ENCODE results near the gene TMEM250. TPM values are rescaled to one million over a fixed set of nuclear protein-coding genes. Genes with fewer than 3 reads are reported as not detected.

The TMEM250 gene
- total and polyA plus RNA-seq, 9 of the 15 experiments (the other 6 are each of a cell fraction or from before 2014, with no cell fraction given), result 0.32 to 44.6 (median 12.2) TPM

DNA sequence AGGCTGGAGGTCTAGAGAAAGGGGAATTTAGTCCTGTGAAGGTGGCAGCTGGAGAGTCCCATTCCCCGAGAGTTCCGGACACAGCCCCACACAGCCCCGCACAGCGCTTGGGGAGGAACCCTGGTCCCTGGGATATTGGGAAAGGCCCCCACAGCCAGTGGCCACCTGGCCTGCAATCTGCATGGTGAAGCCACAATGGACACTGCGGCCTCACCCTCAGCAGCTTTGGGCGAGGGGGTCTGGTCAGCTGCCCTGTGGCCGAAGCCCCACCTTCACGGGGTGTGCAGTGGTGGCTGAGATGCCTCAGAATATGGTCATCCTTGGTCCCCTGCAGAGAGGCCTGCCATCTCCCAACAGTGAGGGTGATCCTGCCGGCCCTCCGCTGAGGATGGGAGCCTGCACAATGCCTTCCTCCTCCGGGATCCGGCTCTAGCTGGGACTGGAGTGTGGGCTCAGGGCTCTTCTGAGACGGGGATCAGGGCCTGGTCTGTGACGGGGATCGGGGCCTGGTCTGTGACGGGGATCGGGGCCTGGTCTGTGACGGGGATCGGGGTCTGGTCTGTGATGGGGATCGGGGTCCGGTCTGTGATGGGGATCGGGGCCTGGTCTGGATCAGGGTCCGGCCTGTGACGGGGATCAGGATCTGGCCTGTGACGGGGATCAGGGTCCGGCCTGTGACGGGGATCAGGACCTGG, 33.3 kb upstream of the TMEM250 start:
- ChIA-PET POLR2A (interaction anchor here (0.9 to 1.4 kb wide), 5 partner anchors 10 to 36 kb away, joined by 3 to 6 read pairs (median 3); no protein-coding TSS in a partner anchor), CTCF (ENCODE audit: low intra/inter-chr PET ratio) (no interaction called here)
- 60% methylated on average over 14 of the region's 27 CpGs for WGBS (ENCODE audit: insufficient coverage, low coverage, missing lambda C conversion rate)
- no peak for DNase-seq (ENCODE audit: extremely low read depth in 1 of 4, low spot score in 3 of 4)
- in situ Hi-C loops (cut with MboI) (no loop called here), intact Hi-C loops (cut with micrococcal nuclease) (no loop called here)
- H3K4me2 ChIP-seq (ENCODE audit: insufficient read depth, low read length), result no peak overlapping the region
- peaks cover 4% of the 10 kb centered on the region for H4K20me1 ChIP-seq (replicated peaks; ENCODE audit: control insufficient read depth, insufficient read depth, low read length)
- peak; percentile 42 for ATAC-seq
- H3K27me3 ChIP-seq (ENCODE audit: control insufficient read depth in 2 of 2, insufficient read depth in 2 of 2, low read length in 2 of 2), result peaks cover 30 to 45% of the 10 kb centered on the region in 2 experiments
- H3K36me3 ChIP-seq (ENCODE audit: control insufficient read depth, insufficient read depth, low read length), result no peaks in the 10 kb centered on the region
- no peak overlapping the region for H2AFZ ChIP-seq (ENCODE audit: low read depth, low read length)
- no peak for FAIRE-seq
- no peaks in the 10 kb centered on the region for H3K9me3 ChIP-seq (replicated peaks; ENCODE audit: control insufficient read depth, insufficient read depth, low read depth, low read length)
- BruUV-seq (replicated peaks), result no TSS peak
- no peaks in the 10 kb centered on the region for H3K79me2 ChIP-seq (ENCODE audit: control insufficient read depth, insufficient read depth, low read length)
- H3K4me3 ChIP-seq, result no peak overlapping the region
- peaks cover 0 to 56% of the 10 kb centered on the region in 2 experiments; a peak in 2 of 5 replicates for H3K4me1 ChIP-seq (replicated peaks in 1 of 2; ENCODE audit: control insufficient read depth in 2 of 2, insufficient read depth in 2 of 2, low read length in 2 of 2)
- peaks cover 2% of the 10 kb centered on the region for H3K9me1 ChIP-seq (ENCODE audit: control insufficient read depth, insufficient read depth, low read length)
- no peak overlapping the region for H3K9ac ChIP-seq (ENCODE audit: insufficient read depth in 1 of 2, low read depth in 2 of 2, low read length in 2 of 2)
- no peak overlapping the region for H3K27ac ChIP-seq (ENCODE audit: extremely low read depth, low read depth, low read length)
- TF ChIP-seq KDM4B (IDR thresholded peaks at IDR 0.05; ENCODE audit: borderline replicate concordance in 2 of 2, low read depth in 1 of 2), result no peak
- no peak for TF ChIP-seq SLC30A9 (CRISPR knock-in tag; IDR thresholded peaks at IDR 0.05)
- no peak for TF ChIP-seq ARNT (IDR thresholded peaks at IDR 0.05)
- TF ChIP-seq, protein P1, sequence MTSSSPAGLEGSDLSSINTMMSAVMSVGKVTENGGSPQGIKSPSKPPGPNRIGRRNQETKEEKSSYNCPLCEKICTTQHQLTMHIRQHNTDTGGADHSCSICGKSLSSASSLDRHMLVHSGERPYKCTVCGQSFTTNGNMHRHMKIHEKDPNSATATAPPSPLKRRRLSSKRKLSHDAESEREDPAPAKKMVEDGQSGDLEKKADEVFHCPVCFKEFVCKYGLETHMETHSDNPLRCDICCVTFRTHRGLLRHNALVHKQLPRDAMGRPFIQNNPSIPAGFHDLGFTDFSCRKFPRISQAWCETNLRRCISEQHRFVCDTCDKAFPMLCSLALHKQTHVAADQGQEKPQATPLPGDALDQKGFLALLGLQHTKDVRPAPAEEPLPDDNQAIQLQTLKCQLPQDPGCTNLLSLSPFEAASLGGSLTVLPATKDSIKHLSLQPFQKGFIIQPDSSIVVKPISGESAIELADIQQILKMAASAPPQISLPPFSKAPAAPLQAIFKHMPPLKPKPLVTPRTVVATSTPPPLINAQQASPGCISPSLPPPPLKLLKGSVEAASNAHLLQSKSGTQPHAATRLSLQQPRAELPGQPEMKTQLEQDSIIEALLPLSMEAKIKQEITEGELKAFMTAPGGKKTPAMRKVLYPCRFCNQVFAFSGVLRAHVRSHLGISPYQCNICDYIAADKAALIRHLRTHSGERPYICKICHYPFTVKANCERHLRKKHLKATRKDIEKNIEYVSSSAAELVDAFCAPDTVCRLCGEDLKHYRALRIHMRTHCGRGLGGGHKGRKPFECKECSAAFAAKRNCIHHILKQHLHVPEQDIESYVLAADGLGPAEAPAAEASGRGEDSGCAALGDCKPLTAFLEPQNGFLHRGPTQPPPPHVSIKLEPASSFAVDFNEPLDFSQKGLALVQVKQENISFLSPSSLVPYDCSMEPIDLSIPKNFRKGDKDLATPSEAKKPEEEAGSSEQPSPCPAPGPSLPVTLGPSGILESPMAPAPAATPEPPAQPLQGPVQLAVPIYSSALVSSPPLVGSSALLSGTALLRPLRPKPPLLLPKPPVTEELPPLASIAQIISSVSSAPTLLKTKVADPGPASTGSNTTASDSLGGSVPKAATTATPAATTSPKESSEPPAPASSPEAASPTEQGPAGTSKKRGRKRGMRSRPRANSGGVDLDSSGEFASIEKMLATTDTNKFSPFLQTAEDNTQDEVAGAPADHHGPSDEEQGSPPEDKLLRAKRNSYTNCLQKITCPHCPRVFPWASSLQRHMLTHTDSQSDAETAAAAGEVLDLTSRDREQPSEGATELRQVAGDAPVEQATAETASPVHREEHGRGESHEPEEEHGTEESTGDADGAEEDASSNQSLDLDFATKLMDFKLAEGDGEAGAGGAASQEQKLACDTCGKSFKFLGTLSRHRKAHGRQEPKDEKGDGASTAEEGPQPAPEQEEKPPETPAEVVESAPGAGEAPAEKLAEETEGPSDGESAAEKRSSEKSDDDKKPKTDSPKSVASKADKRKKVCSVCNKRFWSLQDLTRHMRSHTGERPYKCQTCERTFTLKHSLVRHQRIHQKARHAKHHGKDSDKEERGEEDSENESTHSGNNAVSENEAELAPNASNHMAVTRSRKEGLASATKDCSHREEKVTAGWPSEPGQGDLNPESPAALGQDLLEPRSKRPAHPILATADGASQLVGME (CRISPR knock-in tag; IDR thresholded peaks at IDR 0.05), result no peak
- TF ChIP-seq NFRKB (IDR thresholded peaks at IDR 0.05; ENCODE audit: low read depth), result no peak
- no peak for TF ChIP-seq LCOR (CRISPR knock-in tag; IDR thresholded peaks at IDR 0.05)
- TF ChIP-seq HMG20A (CRISPR knock-in tag; conservative IDR thresholded peaks at IDR 0.05), result no peak
- no peak for TF ChIP-seq RBM15 (IDR thresholded peaks at IDR 0.05; ENCODE audit: insufficient read depth, low read length)
- TF ChIP-seq, protein P2, sequence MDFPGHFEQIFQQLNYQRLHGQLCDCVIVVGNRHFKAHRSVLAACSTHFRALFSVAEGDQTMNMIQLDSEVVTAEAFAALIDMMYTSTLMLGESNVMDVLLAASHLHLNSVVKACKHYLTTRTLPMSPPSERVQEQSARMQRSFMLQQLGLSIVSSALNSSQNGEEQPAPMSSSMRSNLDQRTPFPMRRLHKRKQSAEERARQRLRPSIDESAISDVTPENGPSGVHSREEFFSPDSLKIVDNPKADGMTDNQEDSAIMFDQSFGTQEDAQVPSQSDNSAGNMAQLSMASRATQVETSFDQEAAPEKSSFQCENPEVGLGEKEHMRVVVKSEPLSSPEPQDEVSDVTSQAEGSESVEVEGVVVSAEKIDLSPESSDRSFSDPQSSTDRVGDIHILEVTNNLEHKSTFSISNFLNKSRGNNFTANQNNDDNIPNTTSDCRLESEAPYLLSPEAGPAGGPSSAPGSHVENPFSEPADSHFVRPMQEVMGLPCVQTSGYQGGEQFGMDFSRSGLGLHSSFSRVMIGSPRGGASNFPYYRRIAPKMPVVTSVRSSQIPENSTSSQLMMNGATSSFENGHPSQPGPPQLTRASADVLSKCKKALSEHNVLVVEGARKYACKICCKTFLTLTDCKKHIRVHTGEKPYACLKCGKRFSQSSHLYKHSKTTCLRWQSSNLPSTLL (IDR thresholded peaks at IDR 0.05), result no peak
